ENCODE data around the gene MDK. TPM values are rescaled to one million over a fixed set of nuclear protein-coding genes. Genes with fewer than 3 reads are reported as not detected.

Gene MDK
- total and polyA plus RNA-seq, 8 donors: 5.5 to 151 (median 25.8) TPM

GRCh38 chr11:46335890-46336562 lies 45.4 kb upstream of the MDK start:
- DNase-seq: no peak
- peaks cover 0 to 37% (median 34%) of the 10 kb centered on the region in 3 donors for H3K27me3 ChIP-seq
- no peak overlapping the region for H3K27ac ChIP-seq
- peaks cover 26 to 52% (median 32%) of the 10 kb centered on the region in 4 donors for H3K4me1 ChIP-seq
- intact Hi-C loops (cut with DNase I; ENCODE audit: low total_unique reads): no loop called here
- H3K36me3 ChIP-seq: no peaks in the 10 kb centered on the region
- WGBS, 5 donors: 84 to 95% (median 94%) methylated on average over 11 of the region's 11 CpGs
- no peaks in the 10 kb centered on the region for H3K9me3 ChIP-seq
- TF ChIP-seq POLR2AphosphoS5 (IDR thresholded peaks at IDR 0.05) (no peak), POLR2A (IDR thresholded peaks at IDR 0.05) (no peak), CTCF (IDR thresholded peaks at IDR 0.05) (no peak), EP300 (IDR thresholded peaks at IDR 0.05) (no peak)
- no peak overlapping the region for H3K4me3 ChIP-seq

- Histone ChIP-seq H3K4me3 (no peak overlapping the region), H3K9me3 (no peaks in the 10 kb centered on the region), H3K27me3 (peaks cover 0 to 31% (median 29%) of the 10 kb centered on the region in 3 donors), H3K4me1 (peaks cover 26 to 53% (median 32%) of the 10 kb centered on the region in 4 donors), H3K27ac (no peak overlapping the region), H3K36me3 (no peaks in the 10 kb centered on the region)
- 85 to 91% (median 86%) methylated on average over 12 of the region's 12 CpGs for WGBS, 5 donors
- TF ChIP-seq EP300 (IDR thresholded peaks at IDR 0.05): no peak
- no peak for TF ChIP-seq CTCF (IDR thresholded peaks at IDR 0.05)
- TF ChIP-seq POLR2A (IDR thresholded peaks at IDR 0.05): no peak
- no peak for TF ChIP-seq POLR2AphosphoS5 (IDR thresholded peaks at IDR 0.05)
- intact Hi-C loops (cut with DNase I; ENCODE audit: low total_unique reads): no loop called here
- DNase-seq: no peak
These were observed 44.8 kb upstream of the MDK start for GRCh38 chr11:46336563-46337180.

- no peak overlapping the region for H3K27ac ChIP-seq
- no peaks in the 10 kb centered on the region for H3K36me3 ChIP-seq
- H3K27me3 ChIP-seq: peaks cover 0 to 19% (median 18%) of the 10 kb centered on the region in 3 donors
- TF ChIP-seq POLR2AphosphoS5 (IDR thresholded peaks at IDR 0.05): no peak
- no peak for TF ChIP-seq EP300 (IDR thresholded peaks at IDR 0.05)
- TF ChIP-seq CTCF (IDR thresholded peaks at IDR 0.05): no peak
- no peak for TF ChIP-seq POLR2A (IDR thresholded peaks at IDR 0.05)
- intact Hi-C loops (cut with DNase I; ENCODE audit: low total_unique reads): no loop called here
- H3K4me3 ChIP-seq: no peak overlapping the region
- peaks cover 22 to 55% (median 32%) of the 10 kb centered on the region in 4 donors for H3K4me1 ChIP-seq
- DNase-seq: no peak
- 88 to 92% (median 90%) methylated on average over 13 of the region's 13 CpGs for WGBS, 5 donors
- H3K9me3 ChIP-seq: no peaks in the 10 kb centered on the region
These were observed 43.7 kb upstream of the MDK start for GRCh38 chr11:46337626-46338345.

- TF ChIP-seq POLR2AphosphoS5 (IDR thresholded peaks at IDR 0.05) (no peak), CTCF (IDR thresholded peaks at IDR 0.05) (no peak), POLR2A (IDR thresholded peaks at IDR 0.05) (no peak), EP300 (IDR thresholded peaks at IDR 0.05) (no peak)
- peak overlapping the region in 3 of 4 donors; percentile 5 to 23 (median 11) for H3K4me3 ChIP-seq
- H3K4me1 ChIP-seq: peaks cover 14 to 47% (median 25%) of the 10 kb centered on the region in 4 donors
- WGBS, 5 donors: 34 to 46% (median 42%) methylated on average over 9 of the region's 9 CpGs
- peak overlapping the region in 4 of 5 donors; percentile 49 to 62 (median 52) for H3K27ac ChIP-seq
- peaks cover 0 to 11% (median 10%) of the 10 kb centered on the region in 3 donors for H3K27me3 ChIP-seq
- no peak for DNase-seq
- no peaks in the 10 kb centered on the region for H3K36me3 ChIP-seq
- H3K9me3 ChIP-seq: no peaks in the 10 kb centered on the region
- intact Hi-C loops (cut with DNase I; ENCODE audit: low total_unique reads): no loop called here
These were observed 42.9 kb upstream of the MDK start for GRCh38 chr11:46338636-46338987.

Measured in stomach (tissue), 9 donors.